ENCODE measurements around the gene FMC1.
"Not testable (repeated sequence)": the region's sequence is repeated elsewhere in the genome, so short reads cannot be mapped to it uniquely, and the experiment has no call there.

The FMC1 gene

GRCh38 chr7:139341058-139341775 is at the start of gene FMC1:
Gene FMC1 (plus strand): TSS chr7:139341337. CDS start chr7:139341385, 48 bp downstream.
- peak; percentile 65 to 97 (median 92) for DNase-seq

- DNase-seq, result no peak
Measured at GRCh38 chr7:139292821-139293220, 48.3 kb upstream of the FMC1 start.

GRCh38 chr7:139293534-139293933 is 47.6 kb upstream of the FMC1 start:
- DNase-seq, result no peak

GRCh38 chr7:139294241-139294640 is 46.9 kb upstream of the FMC1 start:
- DNase-seq, result no peak

- DNase-seq, result no peak
Measured at GRCh38 chr7:139294951-139295575, 46.1 kb upstream of the FMC1 start.

- DNase-seq, result no peak
Measured at GRCh38 chr7:139297795-139298194, 43.3 kb upstream of the FMC1 start.

- no peak for DNase-seq
Measured at GRCh38 chr7:139299296-139299695, 41.8 kb upstream of the FMC1 start.

- no peak for DNase-seq
Measured at GRCh38 chr7:139300390-139300789, 40.7 kb upstream of the FMC1 start.

- no peak for DNase-seq
Measured at GRCh38 chr7:139304517-139304916, 36.6 kb upstream of the FMC1 start.

GRCh38 chr7:139317939-139318505 is 23.1 kb upstream of the FMC1 start:
- DNase-seq, result no peak

GRCh38 chr7:139321071-139321745 is 19.9 kb upstream of the FMC1 start:
- no peak for DNase-seq

- not testable (repeated sequence) for DNase-seq
Measured at GRCh38 chr7:139324709-139325108, 16.4 kb upstream of the FMC1 start.

GRCh38 chr7:139328375-139328774 is 12.8 kb upstream of the FMC1 start:
- DNase-seq, result no peak

GRCh38 chr7:139329119-139329518 is 12.0 kb upstream of the FMC1 start:
- DNase-seq, result no peak

GRCh38 chr7:139330333-139331030 is 10.7 kb upstream of the FMC1 start:
- DNase-seq, result no peak

- DNase-seq, result no peak
Measured at GRCh38 chr7:139332697-139333359, 8.3 kb upstream of the FMC1 start.

GRCh38 chr7:139333443-139333842 is 7.7 kb upstream of the FMC1 start:
- DNase-seq, result not testable (repeated sequence)

- no peak for DNase-seq
Measured at GRCh38 chr7:139334399-139335150, 6.6 kb upstream of the FMC1 start.

- DNase-seq, result no peak
Measured at GRCh38 chr7:139339025-139339424, 2.1 kb upstream of the FMC1 start.

- no peak for DNase-seq
Measured at GRCh38 chr7:139339698-139340036, 1.5 kb upstream of the FMC1 start.
